Stimulated activated CD4-positive, alpha-beta T cell treated with anti-CD3 and anti-CD28 coated beads, Interleukin-1b, Interleukin-23, amount 100 ng/mL, for 48 hours (primary cell): Measurements from ENCODE around the gene KCNH5.
A peak's percentile ranks its signal among the peaks of the same experiment; 100 is the strongest.

ENCODE experiments used
- DNase-seq: peaks from one replicate; pipeline ENCODE4 v3.0.0-alpha.2; 2020

The KCNH5 gene

GRCh38 chr14:63045234-63045611 lies at the start of gene KCNH5:
Gene KCNH5, minus strand, starts transcription at chr14:63045458. Its CDS starts 272 bp downstream, at chr14:63045186.
- DNase-seq, result peak; percentile 11

GRCh38 chr14:63091394-63091996 lies 46.2 kb upstream of the KCNH5 start:
- no peak for DNase-seq

GRCh38 chr14:63088865-63089264 lies 43.6 kb upstream of the KCNH5 start:
- DNase-seq, result no peak

- no peak for DNase-seq
These were observed 33.3 kb upstream of the KCNH5 start for GRCh38 chr14:63078569-63078968.

GRCh38 chr14:63076488-63076887 lies 31.2 kb upstream of the KCNH5 start:
- no peak for DNase-seq

GRCh38 chr14:63055631-63056030 lies 10.4 kb upstream of the KCNH5 start:
- DNase-seq, result no peak

- no peak for DNase-seq
These were observed 6.7 kb upstream of the KCNH5 start for GRCh38 chr14:63051992-63052391.

- DNase-seq, result no peak
These were observed 6.0 kb upstream of the KCNH5 start for GRCh38 chr14:63051301-63051700.

GRCh38 chr14:63050694-63051093 lies 5.4 kb upstream of the KCNH5 start:
- DNase-seq, result no peak

- DNase-seq, result no peak
These were observed 1.3 kb upstream of the KCNH5 start for GRCh38 chr14:63046339-63047268.

- no peak for DNase-seq
These were observed 508 bp upstream of the KCNH5 start for GRCh38 chr14:63045612-63046320.

GRCh38 chr14:63039866-63040265 lies 5.4 kb downstream of the KCNH5 start:
- no peak for DNase-seq

- no peak for DNase-seq
These were observed 12.6 kb downstream of the KCNH5 start for GRCh38 chr14:63032641-63033040.

- DNase-seq, result no peak
These were observed 13.2 kb downstream of the KCNH5 start for GRCh38 chr14:63032076-63032475.

- no peak for DNase-seq
These were observed 15.1 kb downstream of the KCNH5 start for GRCh38 chr14:63030113-63030512.

- DNase-seq, result no peak
These were observed 17.5 kb downstream of the KCNH5 start for GRCh38 chr14:63027719-63028118.

- no peak for DNase-seq
These were observed 18.8 kb downstream of the KCNH5 start for GRCh38 chr14:63026491-63026890.

- DNase-seq, result no peak
These were observed 30.6 kb downstream of the KCNH5 start for GRCh38 chr14:63014621-63015020.

GRCh38 chr14:63012171-63012570 lies 33.1 kb downstream of the KCNH5 start:
- no peak for DNase-seq

GRCh38 chr14:63011623-63012022 lies 33.6 kb downstream of the KCNH5 start:
- DNase-seq, result no peak

- no peak for DNase-seq
These were observed 35.8 kb downstream of the KCNH5 start for GRCh38 chr14:63009495-63009894.

- no peak for DNase-seq
These were observed 38.7 kb downstream of the KCNH5 start for GRCh38 chr14:63006531-63006930.

GRCh38 chr14:62994096-62994495 lies 51.2 kb downstream of the KCNH5 start:
- no peak for DNase-seq

- DNase-seq, result no peak
These were observed 56.3 kb downstream of the KCNH5 start for GRCh38 chr14:62988967-62989366.
